ENCODE measurements around the gene AHNAK. TPM values are rescaled to one million over a fixed set of nuclear protein-coding genes. Genes with fewer than 3 reads are reported as not detected.

Gene AHNAK
- total and polyA plus RNA-seq, 2 of the 8 experiments (the other 6 are each of a cell fraction or from before 2014, with no cell fraction given) = 2.0 to 5.8 TPM

DNA sequence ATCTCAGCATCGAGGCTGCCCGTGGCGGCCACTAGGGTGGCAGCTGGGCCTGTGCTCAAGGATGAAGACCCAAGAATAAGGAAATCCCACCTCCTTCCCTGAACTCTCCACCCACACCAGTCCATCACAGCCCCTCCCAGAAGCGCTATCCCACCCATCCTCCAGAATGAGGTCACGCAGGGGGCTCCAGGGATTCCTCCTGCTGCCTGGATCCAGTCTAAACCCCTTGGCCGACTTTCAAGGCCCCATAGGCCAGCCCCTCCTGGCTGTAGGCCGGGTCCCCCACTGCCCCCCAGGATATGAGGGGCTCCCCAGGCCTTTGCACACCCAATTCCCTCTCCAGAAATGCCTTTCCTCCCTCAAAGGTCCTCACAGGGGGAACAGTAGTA is 146.7 kb downstream of the AHNAK start (continued):
- TF ChIP-seq CHD7 (IDR thresholded peaks at IDR 0.05; ENCODE audit: insufficient replicate concordance, low read length) = no peak
- TF ChIP-seq USF2 (IDR thresholded peaks at IDR 0.05; ENCODE audit: low read length) = no peak
- TF ChIP-seq MAX (IDR thresholded peaks at IDR 0.05) = no peak
- no peak for TF ChIP-seq RBBP5 (IDR thresholded peaks at IDR 0.05; ENCODE audit: borderline replicate concordance, low read depth, low read length)
- TF ChIP-seq CHD1 (IDR thresholded peaks at IDR 0.05; ENCODE audit: low read depth, low read length) = no peak
- TF ChIP-seq BCL11A (IDR thresholded peaks at IDR 0.05; ENCODE audit: low read depth in 2 of 2, low read length in 2 of 2) = no peak
